Left colon (tissue), 2 donors: ENCODE results near the gene NOTO. TPM values are rescaled to one million over a fixed set of nuclear protein-coding genes. Genes with fewer than 3 reads are reported as not detected.
A peak's percentile ranks its signal among the peaks of the same experiment; 100 is the strongest.

Source experiments
- ATAC-seq: fragments of 200-7000 bp; cut with Tn5 transposase; one replicate; pipeline ENCODE4 v1.9.1; 2020; ENCODE audit warnings: mild to moderate bottlenecking, moderate library complexity
- DNase-seq, 2 donors: peaks; one replicate each; pipeline ENCODE4 v3.0.0-alpha.2; 2020
- intact Hi-C, 2 donors: fragments of 100-400 bp; cut with DNase I in 1 of 2; cut with micrococcal nuclease in 1 of 2; formaldehyde crosslinking; loops; one replicate each; pipeline versions ENCODE4 v1.11.2 to v1.14.0; 2022; cut with DNase I, micrococcal nuclease
- total RNA-seq, 2 donors: library from RNA; stranded (reverse); fragmentation: NEBNext Ultra II Directional; extraction: Animal tissue kit (Norgen Biotek cat#: 25700); gene quantifications; one replicate each; pipeline ENCODE4 v1.2.1, GENCODE V29; 2021
- donor health status: DM: no; HTN: no; CAD: no.
- donor health status: DM: yes; HTN: yes; CAD: no.

The NOTO gene
- total RNA-seq, 2 donors from 2014 or later = 0.08 TPM; not detected in 1

GRCh38 chr2:73228631-73229030, 26.3 kb downstream of the NOTO start:
- DNase-seq = no peak
- intact Hi-C loops = no loop called here
- no peak for ATAC-seq

GRCh38 chr2:73232403-73233153, 30.2 kb downstream of the NOTO start:
- intact Hi-C loops = no loop called here
- peak; percentile 67 to 69 for DNase-seq
- ATAC-seq = peak; percentile 36

- intact Hi-C loops = no loop called here
- ATAC-seq = peak; percentile 86
- DNase-seq = peak; percentile 97 to 100
These were observed 31.0 kb downstream of the NOTO start, which contains the start of gene PRADC1 for GRCh38 chr2:73233154-73233931. Gene PRADC1, minus strand, starts transcription at chr2:73233239. Its CDS starts 79 bp downstream, at chr2:73233160.

GRCh38 chr2:73233932-73234832, 31.8 kb downstream of the NOTO start, which contains the start of gene CCT7:
Gene CCT7, plus strand, starts transcription at chr2:73234308. Its CDS starts 71 bp downstream, at chr2:73234379.
- DNase-seq (peak; percentile 88 to 91), ATAC-seq (peak; percentile 79)
- intact Hi-C loops = no loop called here

- ATAC-seq (no peak), DNase-seq (no peak)
- intact Hi-C loops = no loop called here
These were observed 33.1 kb downstream of the NOTO start for GRCh38 chr2:73235315-73236028.

GRCh38 chr2:73237168-73237567, 34.8 kb downstream of the NOTO start:
- DNase-seq = no peak
- no peak for ATAC-seq
- intact Hi-C loops = no loop called here

GRCh38 chr2:73238149-73238548, 35.8 kb downstream of the NOTO start:
- intact Hi-C loops = no loop called here
- ATAC-seq = no peak
- DNase-seq = no peak

- DNase-seq (no peak), ATAC-seq (no peak)
- intact Hi-C loops = no loop called here
These were observed 36.6 kb downstream of the NOTO start for GRCh38 chr2:73238976-73239375.

GRCh38 chr2:73239776-73240175, 37.4 kb downstream of the NOTO start:
- intact Hi-C loops = no loop called here
- ATAC-seq (no peak), DNase-seq (no peak)

- DNase-seq (no peak), ATAC-seq (no peak)
- intact Hi-C loops = no loop called here
These were observed 41.7 kb downstream of the NOTO start for GRCh38 chr2:73243884-73244570.

- no peak for ATAC-seq
- DNase-seq = no peak
- intact Hi-C loops = no loop called here
These were observed 42.2 kb downstream of the NOTO start for GRCh38 chr2:73244580-73244979.

GRCh38 chr2:73246850-73247249, 44.5 kb downstream of the NOTO start:
- intact Hi-C loops = no loop called here
- DNase-seq = no peak
- no peak for ATAC-seq

- ATAC-seq = no peak
- DNase-seq = no peak
- intact Hi-C loops = no loop called here
These were observed 47.3 kb downstream of the NOTO start for GRCh38 chr2:73249636-73250035.

GRCh38 chr2:73250872-73251846, 48.8 kb downstream of the NOTO start:
- ATAC-seq = no peak
- intact Hi-C loops = no loop called here
- no peak for DNase-seq

- no peak for DNase-seq
- ATAC-seq = no peak
- intact Hi-C loops = no loop called here
These were observed 50.1 kb downstream of the NOTO start for GRCh38 chr2:73252238-73253027.

- ATAC-seq = no peak
- DNase-seq = no peak
- intact Hi-C loops = no loop called here
These were observed 51.0 kb downstream of the NOTO start for GRCh38 chr2:73253400-73253799.
